Measurements from ENCODE around the gene RREB1.

Gene RREB1

GRCh38 chr6:7256785-7257184 lies 149.0 kb downstream of the RREB1 start:
- Histone ChIP-seq H3K4me1 (ENCODE audit: control extremely low read depth in 1 of 4, control insufficient read depth in 4 of 4, insufficient read depth in 4 of 4, low read length in 3 of 4) (peaks cover 0 to 51% (median 31%) of the 10 kb centered on the region in 4 experiments), H3K27ac (ENCODE audit: insufficient read depth in 1 of 2, low read depth in 1 of 2, low read length in 2 of 2, poor library complexity in 1 of 2, severe bottlenecking in 2 of 2) (no peak overlapping the region), H3K4me3 (ENCODE audit: control insufficient read depth in 1 of 7, extremely low read depth in 1 of 7, insufficient read depth in 4 of 7, low read depth in 2 of 7, low read length in 6 of 7) (no peak overlapping the region), H3K36me3 (ENCODE audit: control insufficient read depth in 4 of 4, insufficient read depth in 4 of 4, low read length in 3 of 4) (peaks cover 0 to 7% (median 4%) of the 10 kb centered on the region in 4 experiments), H3K9me3 (ENCODE audit: control extremely low read depth in 1 of 5, control insufficient read depth in 4 of 5, insufficient read depth in 2 of 5, low read depth in 1 of 5, low read length in 4 of 5) (peaks cover 0 to 4% (median 0%) of the 10 kb centered on the region in 5 experiments), H3K27me3 (replicated peaks in 2 of 5; ENCODE audit: control insufficient read depth in 4 of 5, insufficient read depth in 5 of 5, low read length in 4 of 5) (no peaks in the 10 kb centered on the region)
- ChIA-PET CTCF (no interaction called here), POLR2A (no interaction called here)
- 96% methylated on average over 4 of the region's 4 CpGs for WGBS (ENCODE audit: insufficient coverage)
- no peak for DNase-seq

GRCh38 chr6:7257521-7258230 lies 149.9 kb downstream of the RREB1 start:
- ChIA-PET CTCF (no interaction called here), POLR2A (no interaction called here)
- H3K36me3 ChIP-seq (ENCODE audit: control insufficient read depth in 4 of 4, insufficient read depth in 4 of 4, low read length in 3 of 4): no peaks in the 10 kb centered on the region
- DNase-seq: no peak
- no peak overlapping the region for H3K27ac ChIP-seq (ENCODE audit: insufficient read depth in 1 of 2, low read depth in 1 of 2, low read length in 2 of 2, poor library complexity in 1 of 2, severe bottlenecking in 2 of 2)
- peaks cover 0 to 4% (median 0%) of the 10 kb centered on the region in 5 experiments for H3K9me3 ChIP-seq (ENCODE audit: control extremely low read depth in 1 of 5, control insufficient read depth in 4 of 5, insufficient read depth in 2 of 5, low read depth in 1 of 5, low read length in 4 of 5)
- peaks cover 0 to 44% (median 32%) of the 10 kb centered on the region in 4 experiments for H3K4me1 ChIP-seq (ENCODE audit: control extremely low read depth in 1 of 4, control insufficient read depth in 4 of 4, insufficient read depth in 4 of 4, low read length in 3 of 4)
- WGBS (ENCODE audit: insufficient coverage): over 99% methylated on average over 16 of the region's 18 CpGs
- no peaks in the 10 kb centered on the region for H3K27me3 ChIP-seq (replicated peaks in 2 of 5; ENCODE audit: control insufficient read depth in 4 of 5, insufficient read depth in 5 of 5, low read length in 4 of 5)
- H3K4me3 ChIP-seq (ENCODE audit: control insufficient read depth in 1 of 7, extremely low read depth in 1 of 7, insufficient read depth in 4 of 7, low read depth in 2 of 7, low read length in 6 of 7): no peak overlapping the region

GRCh38 chr6:7258231-7258763 lies 150.5 kb downstream of the RREB1 start:
- Histone ChIP-seq H3K36me3 (ENCODE audit: control insufficient read depth in 4 of 4, insufficient read depth in 4 of 4, low read length in 3 of 4) (no peaks in the 10 kb centered on the region), H3K4me1 (ENCODE audit: control extremely low read depth in 1 of 4, control insufficient read depth in 4 of 4, insufficient read depth in 4 of 4, low read length in 3 of 4) (peaks cover 4 to 49% (median 32%) of the 10 kb centered on the region in 4 experiments), H3K9me3 (ENCODE audit: control extremely low read depth in 1 of 5, control insufficient read depth in 4 of 5, insufficient read depth in 2 of 5, low read depth in 1 of 5, low read length in 4 of 5) (peaks cover 0 to 4% (median 0%) of the 10 kb centered on the region in 5 experiments), H3K27ac (ENCODE audit: insufficient read depth in 1 of 2, low read depth in 1 of 2, low read length in 2 of 2, poor library complexity in 1 of 2, severe bottlenecking in 2 of 2) (no peak overlapping the region), H3K27me3 (replicated peaks in 2 of 5; ENCODE audit: control insufficient read depth in 4 of 5, insufficient read depth in 5 of 5, low read length in 4 of 5) (no peaks in the 10 kb centered on the region), H3K4me3 (ENCODE audit: control insufficient read depth in 1 of 7, extremely low read depth in 1 of 7, insufficient read depth in 4 of 7, low read depth in 2 of 7, low read length in 6 of 7) (no peak overlapping the region)
- ChIA-PET CTCF (no interaction called here), POLR2A (no interaction called here)
- DNase-seq: no peak
- WGBS (ENCODE audit: insufficient coverage): 95% methylated on average over 8 of the region's 9 CpGs

- DNase-seq: peak in 1 of 3 donors; percentile 21
- H3K36me3 ChIP-seq (ENCODE audit: control insufficient read depth in 4 of 4, insufficient read depth in 4 of 4, low read length in 3 of 4): no peaks in the 10 kb centered on the region
- CTCF ChIA-PET: interaction anchor here (0.7 to 1.5 kb wide), 3 partner anchors 14 to 173 kb away, joined by 3 to 5 read pairs (median 3); no protein-coding TSS in a partner anchor
- peak overlapping the region; percentile 10 to 79 (median 64) for H3K4me3 ChIP-seq (ENCODE audit: control insufficient read depth in 1 of 7, extremely low read depth in 1 of 7, insufficient read depth in 4 of 7, low read depth in 2 of 7, low read length in 6 of 7)
- WGBS (ENCODE audit: insufficient coverage): 58% methylated on average over 12 of the region's 13 CpGs
- H3K4me1 ChIP-seq (ENCODE audit: control extremely low read depth in 1 of 4, control insufficient read depth in 4 of 4, insufficient read depth in 4 of 4, low read length in 3 of 4): peaks cover 4 to 27% (median 17%) of the 10 kb centered on the region in 4 experiments
- peaks cover 0 to 4% (median 0%) of the 10 kb centered on the region in 5 experiments for H3K9me3 ChIP-seq (ENCODE audit: control extremely low read depth in 1 of 5, control insufficient read depth in 4 of 5, insufficient read depth in 2 of 5, low read depth in 1 of 5, low read length in 4 of 5)
- POLR2A ChIA-PET: interaction anchor here (0.5 to 1.2 kb wide), 2 partner anchors 8 to 1314 kb away, joined by 3 to 4 read pairs; no protein-coding TSS in a partner anchor
- H3K27ac ChIP-seq (ENCODE audit: insufficient read depth in 1 of 2, low read depth in 1 of 2, low read length in 2 of 2, poor library complexity in 1 of 2, severe bottlenecking in 2 of 2): peak overlapping the region in 1 of 2 experiments; percentile 29
- H3K27me3 ChIP-seq (replicated peaks in 2 of 5; ENCODE audit: control insufficient read depth in 4 of 5, insufficient read depth in 5 of 5, low read length in 4 of 5): no peaks in the 10 kb centered on the region
These were observed 152.7 kb downstream of the RREB1 start for GRCh38 chr6:7260291-7261031.

GRCh38 chr6:7261032-7261841 lies 153.5 kb downstream of the RREB1 start:
- ChIA-PET POLR2A (interaction anchor here (0.6 to 1.2 kb wide), 2 partner anchors 9 to 145 kb away, joined by 3 to 4 read pairs; no protein-coding TSS in a partner anchor), CTCF (interaction anchor here (0.9 to 2.5 kb wide), 3 partner anchors 14 to 17 kb away, joined by 3 to 12 read pairs (median 3); no protein-coding TSS in a partner anchor)
- peaks cover 0 to 4% (median 0%) of the 10 kb centered on the region in 5 experiments for H3K9me3 ChIP-seq (ENCODE audit: control extremely low read depth in 1 of 5, control insufficient read depth in 4 of 5, insufficient read depth in 2 of 5, low read depth in 1 of 5, low read length in 4 of 5)
- H3K27me3 ChIP-seq (replicated peaks in 2 of 5; ENCODE audit: control insufficient read depth in 4 of 5, insufficient read depth in 5 of 5, low read length in 4 of 5): no peaks in the 10 kb centered on the region
- 1% methylated on average over 40 of the region's 43 CpGs for WGBS (ENCODE audit: insufficient coverage)
- H3K36me3 ChIP-seq (ENCODE audit: control insufficient read depth in 4 of 4, insufficient read depth in 4 of 4, low read length in 3 of 4): no peaks in the 10 kb centered on the region
- H3K27ac ChIP-seq (ENCODE audit: insufficient read depth in 1 of 2, low read depth in 1 of 2, low read length in 2 of 2, poor library complexity in 1 of 2, severe bottlenecking in 2 of 2): peak overlapping the region in 1 of 2 experiments; percentile 29
- peak overlapping the region; percentile 10 to 79 (median 64) for H3K4me3 ChIP-seq (ENCODE audit: control insufficient read depth in 1 of 7, extremely low read depth in 1 of 7, insufficient read depth in 4 of 7, low read depth in 2 of 7, low read length in 6 of 7)
- peaks cover 4 to 24% (median 13%) of the 10 kb centered on the region in 4 experiments for H3K4me1 ChIP-seq (ENCODE audit: control extremely low read depth in 1 of 4, control insufficient read depth in 4 of 4, insufficient read depth in 4 of 4, low read length in 3 of 4)
- DNase-seq: peak; percentile 70 to 91 (median 88)

- POLR2A ChIA-PET: interaction anchor here (0.6 kb wide), 1 partner anchor 144 kb away, joined by 3 read pairs; no protein-coding TSS in a partner anchor
- peaks cover 4 to 30% (median 13%) of the 10 kb centered on the region in 4 experiments for H3K4me1 ChIP-seq (ENCODE audit: control extremely low read depth in 1 of 4, control insufficient read depth in 4 of 4, insufficient read depth in 4 of 4, low read length in 3 of 4)
- H3K4me3 ChIP-seq (ENCODE audit: control insufficient read depth in 1 of 7, extremely low read depth in 1 of 7, insufficient read depth in 4 of 7, low read depth in 2 of 7, low read length in 6 of 7): peak overlapping the region in 6 of 7 experiments; percentile 10 to 79 (median 68)
These were observed 154.2 kb downstream of the RREB1 start for GRCh38 chr6:7261852-7262461.

More at GRCh38 chr6:7261852-7262461, 154.2 kb downstream of the RREB1 start:
- no peak for DNase-seq
- no peaks in the 10 kb centered on the region for H3K27me3 ChIP-seq (replicated peaks in 2 of 5; ENCODE audit: control insufficient read depth in 4 of 5, insufficient read depth in 5 of 5, low read length in 4 of 5)
- peaks cover 0 to 4% (median 0%) of the 10 kb centered on the region in 5 experiments for H3K9me3 ChIP-seq (ENCODE audit: control extremely low read depth in 1 of 5, control insufficient read depth in 4 of 5, insufficient read depth in 2 of 5, low read depth in 1 of 5, low read length in 4 of 5)
- H3K36me3 ChIP-seq (ENCODE audit: control insufficient read depth in 4 of 4, insufficient read depth in 4 of 4, low read length in 3 of 4): no peaks in the 10 kb centered on the region
- H3K27ac ChIP-seq (ENCODE audit: insufficient read depth in 1 of 2, low read depth in 1 of 2, low read length in 2 of 2, poor library complexity in 1 of 2, severe bottlenecking in 2 of 2): no peak overlapping the region
- CTCF ChIA-PET: interaction anchor here (0.8 to 2.5 kb wide), 5 partner anchors 13 to 517 kb away, joined by 3 to 12 read pairs (median 3); no protein-coding TSS in a partner anchor
- 91% methylated on average over 11 of the region's 13 CpGs for WGBS (ENCODE audit: insufficient coverage)

All from common myeloid progenitor, CD34-positive (primary cell).